K562 (cell line): ENCODE results near the gene GPHN. TPM values are rescaled to one million over a fixed set of nuclear protein-coding genes. Genes with fewer than 3 reads are reported as not detected.

ENCODE experiments used
- ATAC-seq: fragments of 200-7000 bp; cut with Tn5 transposase; 3 replicates; pipeline ENCODE4 v1.9.1; 2020; ENCODE audit warnings: moderate library complexity
- BruUV-seq: library from RNA; stranded (reverse); fragments of 400-500 nt; replicated peaks from 2 replicates; lab custom pipeline; 2021; lab: Mats Ljungman, UMichigan
- CTCF ChIA-PET: fragments of 300-600 bp; formaldehyde crosslinking; extraction: SDS; loops from one replicate; lab custom pipeline; 2021; ENCODE audit warnings: low intra/inter-chr PET ratio; lab: Yijun Ruan, JAX
- POLR2A ChIA-PET: fragments of 300-600, 350-650 bp; sonication (Branson Sonifier 250); formaldehyde crosslinking; extraction: SDS; loops from one replicate; lab custom pipeline; 2021; ENCODE audit warnings: antibody characterized with exemption, inconsistent platforms; lab: Yijun Ruan, JAX
- DNase-seq, 4 experiments: peaks; one replicate each; pipeline versions ENCODE4 v3.0.0 to v3.0.0-alpha.2; 2011 to 2018; ENCODE audit warnings: low spot score in 3 of 4, mixed read lengths in 3 of 4; ENCODE audit errors: extremely low read depth in 1 of 4
- FAIRE-seq: peaks from 2 replicates; lab custom pipeline; 2011; peaks lifted over from hg19 to GRCh38; lab: Jason Lieb, UNC
- H2AFZ ChIP-seq: 2 replicates; pipeline ENCODE4 v1.6.0; 2011; ENCODE audit warnings: low read depth, low read length, control low read depth, inconsistent platforms
- H3K27ac ChIP-seq: fragments of 200-600 bp; 3 replicates; pipeline ENCODE4 v1.8.0; 2011; ENCODE audit warnings: low read depth, mild to moderate bottlenecking, control low read depth, inconsistent platforms, low read length, moderate library complexity, mixed read lengths; ENCODE audit errors: extremely low read depth
- H3K27me3 ChIP-seq, 2 experiments: fragments of 300-600 bp in 1 of 2; 2 replicates in 1 of 2; 3 replicates in 1 of 2; pipeline versions ENCODE4 v1.6.0 to v1.8.0; 2011; ENCODE audit warnings: inconsistent platforms in 2 of 2, low read length in 2 of 2, mild to moderate bottlenecking in 1 of 2, mixed read lengths in 1 of 2, moderate library complexity in 1 of 2; ENCODE audit not compliant: control insufficient read depth in 2 of 2, insufficient read depth in 2 of 2
- H3K36me3 ChIP-seq: fragments of 300-600 bp; 3 replicates; pipeline ENCODE4 v1.8.0; 2011; ENCODE audit warnings: mild to moderate bottlenecking, low read length, inconsistent platforms; ENCODE audit not compliant: control insufficient read depth, insufficient read depth
- H3K4me1 ChIP-seq, 2 experiments: fragments of 200-600 bp in 1 of 2; replicated peaks in 1 of 2; 2 replicates in 1 of 2; 3 replicates in 1 of 2; pipeline versions ENCODE4 v1.5.1 to v1.8.0; 2011; ENCODE audit warnings: inconsistent platforms in 2 of 2, low read length in 2 of 2, mild to moderate bottlenecking in 1 of 2, mixed read lengths in 1 of 2, moderate library complexity in 1 of 2; ENCODE audit not compliant: control insufficient read depth in 2 of 2, insufficient read depth in 2 of 2
- H3K4me2 ChIP-seq: 2 replicates; pipeline ENCODE4 v1.6.1; 2011; ENCODE audit warnings: low read length, control low read depth, inconsistent platforms, mixed read lengths; ENCODE audit not compliant: insufficient read depth
- H3K4me3 ChIP-seq: fragments of 200-600 bp; sonication (generic), shearing (Covaris generic); 2 replicates; pipeline ENCODE4 v1.5.1; 2016; ENCODE audit warnings: control low read depth, inconsistent platforms
- H3K79me2 ChIP-seq: fragments of 200-600 bp; 3 replicates; pipeline ENCODE4 v1.8.0; 2011; ENCODE audit warnings: low read length, inconsistent platforms; ENCODE audit not compliant: control insufficient read depth, insufficient read depth
- H3K9ac ChIP-seq, 2 experiments: 2 replicates each; pipeline versions ENCODE4 v1.6.0 to v1.6.1; 2011; ENCODE audit warnings: low read depth in 2 of 2, low read length in 2 of 2, control low read depth in 1 of 2, inconsistent platforms in 1 of 2, mild to moderate bottlenecking in 1 of 2, mixed read lengths in 1 of 2; ENCODE audit not compliant: insufficient read depth in 1 of 2
- H3K9me1 ChIP-seq: one replicate; pipeline ENCODE4 v1.6.0; 2011; ENCODE audit warnings: inconsistent platforms, mild to moderate bottlenecking, low read length, moderate library complexity; ENCODE audit not compliant: control insufficient read depth, insufficient read depth
- H3K9me3 ChIP-seq: replicated peaks from 2 replicates; pipeline ENCODE4 v1.5.1; 2011; ENCODE audit warnings: low read depth, low read length, inconsistent platforms; ENCODE audit not compliant: control insufficient read depth, insufficient read depth
- H4K20me1 ChIP-seq: replicated peaks from 2 replicates; pipeline ENCODE4 v1.6.1; 2011; ENCODE audit warnings: low read length, inconsistent platforms, mixed read lengths; ENCODE audit not compliant: control insufficient read depth, insufficient read depth
- BHLHE40 ChIP-seq: IDR thresholded peaks from 2 replicates; pipeline ENCODE4 v1.6.1; 2011; ENCODE audit warnings: low read length, improper control_type of control experiment
- KDM4B ChIP-seq, 2 experiments: fragments of 450-650 bp in 1 of 2; sonication (generic) in 1 of 2; IDR thresholded peaks; 2 replicates each; pipeline ENCODE4 v1.6.1; 2016 to 2017; ENCODE audit warnings: borderline replicate concordance in 2 of 2, antibody characterized with exemption in 1 of 2, low read depth in 1 of 2, mild to moderate bottlenecking in 1 of 2
- MED1 ChIP-seq: sonication (generic); formaldehyde crosslinking; IDR thresholded peaks from 2 replicates; pipeline ENCODE4 v1.8.1; 2023; ENCODE audit warnings: missing genetic modification reagents, borderline replicate concordance
- PCBP2 ChIP-seq: fragments of 200-400 bp; formaldehyde crosslinking; IDR thresholded peaks from 2 replicates; pipeline ENCODE4 v1.6.1; 2018; ENCODE audit warnings: low read length, low read depth, mild to moderate bottlenecking, moderate library complexity; ENCODE audit not compliant: poor library complexity, severe bottlenecking
- ZC3H11A ChIP-seq: IDR thresholded peaks from 2 replicates; pipeline ENCODE4 v1.6.1; 2012; ENCODE audit warnings: low read depth, low read length, improper control_type of control experiment
- WGBS: fragments of 100-300 bp; shearing (Covaris generic); methylation state at CpG from one replicate; pipeline ENCODE4 v1.1.6; 2016; ENCODE audit warnings: low coverage, mixed read lengths; ENCODE audit not compliant: insufficient coverage; ENCODE audit errors: missing lambda C conversion rate; 5-methylcytosine and 5-hydroxymethylcytosine counted together
- in situ Hi-C: fragments of 300-500 bp; cut with MboI; formaldehyde crosslinking; loops from 4 replicates; pipeline ENCODE4 v1.15.0; 2018; ENCODE audit warnings: inconsistent platforms, mixed read lengths
- intact Hi-C: fragments of 100-400 bp; cut with micrococcal nuclease; formaldehyde crosslinking; loops from 2 replicates; pipeline ENCODE4 v1.14.2; 2022
- polyA plus RNA-seq, 8 experiments: library from polyadenylated mRNA; depleted of rRNA in 4 of 8; stranded (reverse) in 5 of 8; unstranded in 3 of 8; fragments of >200 nt; fragmentation: Nextera tagmentation in 2 of 8; fragmentation: Illumina TruSeq in 1 of 8; extraction: Ambion mirVana in 2 of 8; extraction: Trizol in 1 of 8; gene quantifications; 2 replicates each; pipeline versions ENCODE4 v1.2.1 to v1.2.3, GENCODE V29; 2011 to 2014; ENCODE audit warnings: inconsistent platforms in 1 of 8, missing spikeins in 1 of 8
- total RNA-seq, 7 experiments: library from RNA; depleted of rRNA in 6 of 7; stranded (reverse); fragments of >200 nt in 6 of 7; fragmentation: Illumina TruSeq in 2 of 7; extraction: Trizol in 2 of 7; gene quantifications; 2 replicates each; pipeline versions ENCODE4 v1.2.1 to v1.2.3, GENCODE V29; 2011 to 2021; ENCODE audit warnings: low replicate concordance in 1 of 7
- TF ChIP-seq, protein P1 (sequence below): fragments of 450-650 bp; formaldehyde crosslinking; IDR thresholded peaks from 2 replicates; pipeline ENCODE4 v1.4.0; 2022; ENCODE audit warnings: missing genetic modification characterization

Gene GPHN
- total and polyA plus RNA-seq, 9 of the 15 experiments (the other 6 are each of a cell fraction or from before 2014, with no cell fraction given): 5.9 to 16.0 (median 11.4) TPM

DNA sequence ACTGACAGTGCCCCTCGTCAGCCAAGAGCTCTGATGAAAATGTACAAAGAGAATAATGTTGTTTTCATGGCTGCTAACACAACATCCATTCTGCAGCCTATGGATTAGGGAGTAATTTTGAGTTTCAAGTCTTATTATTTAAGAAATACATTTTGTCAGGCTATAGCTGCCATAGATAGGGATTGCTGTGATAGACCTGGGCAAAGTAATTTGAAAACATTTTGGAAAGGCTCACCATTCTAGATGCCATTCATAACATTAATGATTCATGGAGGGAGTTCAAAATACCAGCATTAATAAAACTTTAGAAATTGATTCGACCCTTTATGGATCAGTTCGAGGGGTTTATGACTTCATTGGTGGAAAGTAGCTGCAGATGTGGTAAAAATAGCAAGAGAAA lies 149.8 kb downstream of the GPHN start:
- Histone ChIP-seq H3K79me2 (no peaks in the 10 kb centered on the region), H3K9me3 (no peaks in the 10 kb centered on the region), H2AFZ (no peak overlapping the region), H3K4me1 (no peaks in the 10 kb centered on the region), H4K20me1 (no peaks in the 10 kb centered on the region), H3K4me3 (no peak overlapping the region), H3K36me3 (no peaks in the 10 kb centered on the region), H3K27ac (no peak overlapping the region), H3K27me3 (no peaks in the 10 kb centered on the region), H3K9ac (no peak overlapping the region), H3K9me1 (no peaks in the 10 kb centered on the region), H3K4me2 (no peak overlapping the region)
- TF ChIP-seq ZC3H11A (no peak), MED1 (no peak), BHLHE40 (no peak), PCBP2 (no peak), KDM4B (IDR thresholded peaks at IDR 0.05; ENCODE audit: borderline replicate concordance in 2 of 2, low read depth in 1 of 2) (no peak)
- TF ChIP-seq, protein P1, sequence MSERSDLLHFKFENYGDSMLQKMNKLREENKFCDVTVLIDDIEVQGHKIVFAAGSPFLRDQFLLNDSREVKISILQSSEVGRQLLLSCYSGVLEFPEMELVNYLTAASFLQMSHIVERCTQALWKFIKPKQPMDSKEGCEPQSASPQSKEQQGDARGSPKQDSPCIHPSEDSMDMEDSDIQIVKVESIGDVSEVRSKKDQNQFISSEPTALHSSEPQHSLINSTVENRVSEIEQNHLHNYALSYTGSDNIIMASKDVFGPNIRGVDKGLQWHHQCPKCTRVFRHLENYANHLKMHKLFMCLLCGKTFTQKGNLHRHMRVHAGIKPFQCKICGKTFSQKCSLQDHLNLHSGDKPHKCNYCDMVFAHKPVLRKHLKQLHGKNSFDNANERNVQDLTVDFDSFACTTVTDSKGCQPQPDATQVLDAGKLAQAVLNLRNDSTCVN: no peak
- ATAC-seq: no peak
- FAIRE-seq: no peak
- POLR2A ChIA-PET: no interaction called here
- in situ Hi-C loops (no loop called here), intact Hi-C loops (no loop called here)
- no TSS peak for BruUV-seq
- CTCF ChIA-PET: no interaction called here
- WGBS: 18% methylated on average over 2 of the region's 3 CpGs
- DNase-seq: no peak
